Parathyroid adenoma (tissue), 2 donors: Measurements from ENCODE around the gene TENM4.

Source experiments
- H2AFZ ChIP-seq: fragments of 300-600 bp; sonication (generic); one replicate; pipeline ENCODE4 v1.7.0; 2017; ENCODE audit warnings: antibody characterized with exemption, mild to moderate bottlenecking
- H3K27ac ChIP-seq: fragments of 300-600 bp; sonication (generic); one replicate; pipeline ENCODE4 v1.7.0; 2017
- H3K27me3 ChIP-seq: fragments of 300-600 bp; sonication (generic); one replicate; pipeline ENCODE4 v1.7.0; 2017; ENCODE audit warnings: low read length; ENCODE audit not compliant: control insufficient read depth, insufficient read depth
- H3K36me3 ChIP-seq: fragments of 300-600 bp; sonication (generic); one replicate; pipeline ENCODE4 v1.7.0; 2017; ENCODE audit warnings: low read length; ENCODE audit not compliant: control insufficient read depth, insufficient read depth
- H3K4me1 ChIP-seq: fragments of 300-600 bp; sonication (generic); one replicate; pipeline ENCODE4 v1.7.0; 2017; ENCODE audit warnings: control low read depth
- H3K4me2 ChIP-seq: fragments of 300-600 bp; sonication (generic); one replicate; pipeline ENCODE4 v1.7.0; 2017; ENCODE audit warnings: low read length
- H3K4me3 ChIP-seq: fragments of 300-600 bp; sonication (generic); one replicate; pipeline ENCODE4 v1.7.0; 2017; ENCODE audit warnings: low read depth, low read length
- H3K79me2 ChIP-seq: fragments of 300-600 bp; sonication (generic); one replicate; pipeline ENCODE4 v1.7.0; 2017; ENCODE audit warnings: control low read depth
- H3K9ac ChIP-seq: fragments of 300-600 bp; sonication (generic); one replicate; pipeline ENCODE4 v1.7.0; 2017; ENCODE audit warnings: mild to moderate bottlenecking
- H3K9me3 ChIP-seq: fragments of 300-600 bp; sonication (generic); one replicate; pipeline ENCODE4 v1.7.0; 2017; ENCODE audit warnings: low read length; ENCODE audit not compliant: control insufficient read depth
- CTCF ChIP-seq: fragments of 300-600 bp; sonication (generic); IDR thresholded peaks from one replicate; pipeline ENCODE4 v1.7.0; 2017; ENCODE audit warnings: antibody characterized with exemption, mild to moderate bottlenecking
- donor health status: primary hyperparathyroidism.

The TENM4 gene

GRCh38 chr11:79108851-79109250 is 332.0 kb downstream of the TENM4 start:
- no peak for TF ChIP-seq CTCF

GRCh38 chr11:79102840-79103239 is 338.0 kb downstream of the TENM4 start:
- no peaks in the 10 kb centered on the region for H3K4me1 ChIP-seq
- no peak overlapping the region for H3K4me3 ChIP-seq
- H2AFZ ChIP-seq: no peak overlapping the region
- H3K9ac ChIP-seq: no peak overlapping the region
- no peaks in the 10 kb centered on the region for H3K9me3 ChIP-seq
- no peaks in the 10 kb centered on the region for H3K36me3 ChIP-seq
- no peak overlapping the region for H3K27ac ChIP-seq
- no peaks in the 10 kb centered on the region for H3K27me3 ChIP-seq
- no peaks in the 10 kb centered on the region for H3K79me2 ChIP-seq
- no peak overlapping the region for H3K4me2 ChIP-seq
- no peak for TF ChIP-seq CTCF

More at GRCh38 chr11:79108851-79109250, 332.0 kb downstream of the TENM4 start:
- Histone ChIP-seq H2AFZ (no peak overlapping the region), H3K9ac (no peak overlapping the region), H3K4me3 (no peak overlapping the region), H3K79me2 (no peaks in the 10 kb centered on the region), H3K27ac (no peak overlapping the region), H3K9me3 (no peaks in the 10 kb centered on the region), H3K4me2 (no peak overlapping the region), H3K27me3 (no peaks in the 10 kb centered on the region), H3K36me3 (no peaks in the 10 kb centered on the region), H3K4me1 (no peaks in the 10 kb centered on the region)

GRCh38 chr11:79101656-79102055 is 339.2 kb downstream of the TENM4 start:
- Histone ChIP-seq H3K36me3 (no peaks in the 10 kb centered on the region), H3K79me2 (no peaks in the 10 kb centered on the region), H3K27ac (no peak overlapping the region), H3K9ac (no peak overlapping the region), H3K4me3 (no peak overlapping the region), H3K4me2 (no peak overlapping the region), H3K9me3 (no peaks in the 10 kb centered on the region), H2AFZ (no peak overlapping the region), H3K4me1 (no peaks in the 10 kb centered on the region), H3K27me3 (no peaks in the 10 kb centered on the region)
- TF ChIP-seq CTCF: no peak

- no peak overlapping the region for H3K27ac ChIP-seq
- no peak overlapping the region for H3K4me3 ChIP-seq
- H3K9ac ChIP-seq: no peak overlapping the region
- H3K36me3 ChIP-seq: no peaks in the 10 kb centered on the region
- no peaks in the 10 kb centered on the region for H3K79me2 ChIP-seq
- H3K4me1 ChIP-seq: no peaks in the 10 kb centered on the region
- no peak overlapping the region for H3K4me2 ChIP-seq
- no peaks in the 10 kb centered on the region for H3K9me3 ChIP-seq
- H3K27me3 ChIP-seq: no peaks in the 10 kb centered on the region
- TF ChIP-seq CTCF: peak; percentile 60
- H2AFZ ChIP-seq: no peak overlapping the region
Measured at GRCh38 chr11:79100093-79100910, 340.5 kb downstream of the TENM4 start.

- H3K79me2 ChIP-seq: no peaks in the 10 kb centered on the region
- H3K9me3 ChIP-seq: no peaks in the 10 kb centered on the region
- no peak overlapping the region for H3K4me2 ChIP-seq
- H2AFZ ChIP-seq: no peak overlapping the region
- H3K4me1 ChIP-seq: no peaks in the 10 kb centered on the region
- no peak for TF ChIP-seq CTCF
- H3K4me3 ChIP-seq: no peak overlapping the region
- H3K36me3 ChIP-seq: no peaks in the 10 kb centered on the region
- no peak overlapping the region for H3K9ac ChIP-seq
- H3K27me3 ChIP-seq: no peaks in the 10 kb centered on the region
- no peak overlapping the region for H3K27ac ChIP-seq
Measured at GRCh38 chr11:79098146-79098545, 342.7 kb downstream of the TENM4 start.
